ENCODE data around the gene NTNG2. TPM values are rescaled to one million over a fixed set of nuclear protein-coding genes. Genes with fewer than 3 reads are reported as not detected.

NTNG2 gene
- total and polyA plus RNA-seq, 9 of the 15 experiments (the other 6 are each of a cell fraction or from before 2014, with no cell fraction given) = 0.01 to 0.11 (median 0.09) TPM; not detected in 6

DNA sequence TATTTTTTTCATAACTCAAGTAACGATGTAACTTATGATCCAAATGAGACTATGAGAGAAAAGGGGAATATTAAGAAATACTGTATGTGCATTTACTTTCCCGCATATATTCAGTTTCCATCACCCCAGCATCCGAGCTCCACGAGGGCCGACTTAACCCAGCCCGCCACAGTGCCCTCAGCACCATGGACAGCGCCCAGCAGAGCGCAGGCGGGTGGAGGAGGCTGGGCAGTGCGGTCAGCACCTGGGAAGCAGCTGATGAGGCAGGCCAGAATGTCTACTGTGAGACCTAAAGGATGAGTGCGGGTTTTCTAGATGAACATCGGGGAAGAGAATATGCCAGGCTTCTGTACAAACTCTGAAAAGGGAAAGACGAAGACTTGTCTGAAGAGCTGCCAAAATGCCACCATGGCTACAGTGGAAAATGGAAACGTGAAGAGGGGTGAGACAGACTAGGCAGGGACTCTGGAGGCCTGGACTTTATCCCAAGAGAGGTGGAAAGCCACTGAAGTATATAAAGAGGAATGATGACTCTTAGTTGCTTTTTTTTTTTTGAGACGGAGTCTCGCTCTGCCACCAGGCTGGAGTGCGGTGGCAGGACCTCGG, 47.7 kb upstream of the NTNG2 start (continued):
- TF ChIP-seq, protein P1, sequence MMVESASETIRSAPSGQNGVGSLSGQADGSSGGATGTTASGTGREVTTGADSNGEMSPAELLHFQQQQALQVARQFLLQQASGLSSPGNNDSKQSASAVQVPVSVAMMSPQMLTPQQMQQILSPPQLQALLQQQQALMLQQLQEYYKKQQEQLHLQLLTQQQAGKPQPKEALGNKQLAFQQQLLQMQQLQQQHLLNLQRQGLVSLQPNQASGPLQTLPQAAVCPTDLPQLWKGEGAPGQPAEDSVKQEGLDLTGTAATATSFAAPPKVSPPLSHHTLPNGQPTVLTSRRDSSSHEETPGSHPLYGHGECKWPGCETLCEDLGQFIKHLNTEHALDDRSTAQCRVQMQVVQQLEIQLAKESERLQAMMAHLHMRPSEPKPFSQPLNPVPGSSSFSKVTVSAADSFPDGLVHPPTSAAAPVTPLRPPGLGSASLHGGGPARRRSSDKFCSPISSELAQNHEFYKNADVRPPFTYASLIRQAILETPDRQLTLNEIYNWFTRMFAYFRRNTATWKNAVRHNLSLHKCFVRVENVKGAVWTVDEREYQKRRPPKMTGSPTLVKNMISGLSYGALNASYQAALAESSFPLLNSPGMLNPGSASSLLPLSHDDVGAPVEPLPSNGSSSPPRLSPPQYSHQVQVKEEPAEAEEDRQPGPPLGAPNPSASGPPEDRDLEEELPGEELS (CRISPR knock-in tag; IDR thresholded peaks at IDR 0.05; ENCODE audit: borderline replicate concordance) = peak; percentile 90; the same call in 1 of the 2 replicates
- TF ChIP-seq, protein P2, sequence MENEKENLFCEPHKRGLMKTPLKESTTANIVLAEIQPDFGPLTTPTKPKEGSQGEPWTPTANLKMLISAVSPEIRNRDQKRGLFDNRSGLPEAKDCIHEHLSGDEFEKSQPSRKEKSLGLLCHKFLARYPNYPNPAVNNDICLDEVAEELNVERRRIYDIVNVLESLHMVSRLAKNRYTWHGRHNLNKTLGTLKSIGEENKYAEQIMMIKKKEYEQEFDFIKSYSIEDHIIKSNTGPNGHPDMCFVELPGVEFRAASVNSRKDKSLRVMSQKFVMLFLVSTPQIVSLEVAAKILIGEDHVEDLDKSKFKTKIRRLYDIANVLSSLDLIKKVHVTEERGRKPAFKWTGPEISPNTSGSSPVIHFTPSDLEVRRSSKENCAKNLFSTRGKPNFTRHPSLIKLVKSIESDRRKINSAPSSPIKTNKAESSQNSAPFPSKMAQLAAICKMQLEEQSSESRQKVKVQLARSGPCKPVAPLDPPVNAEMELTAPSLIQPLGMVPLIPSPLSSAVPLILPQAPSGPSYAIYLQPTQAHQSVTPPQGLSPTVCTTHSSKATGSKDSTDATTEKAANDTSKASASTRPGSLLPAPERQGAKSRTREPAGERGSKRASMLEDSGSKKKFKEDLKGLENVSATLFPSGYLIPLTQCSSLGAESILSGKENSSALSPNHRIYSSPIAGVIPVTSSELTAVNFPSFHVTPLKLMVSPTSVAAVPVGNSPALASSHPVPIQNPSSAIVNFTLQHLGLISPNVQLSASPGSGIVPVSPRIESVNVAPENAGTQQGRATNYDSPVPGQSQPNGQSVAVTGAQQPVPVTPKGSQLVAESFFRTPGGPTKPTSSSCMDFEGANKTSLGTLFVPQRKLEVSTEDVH (IDR thresholded peaks at IDR 0.05; ENCODE audit: low read depth, partially characterized antibody) = no peak
- TF ChIP-seq ATF1 (CRISPR knock-in tag; IDR thresholded peaks at IDR 0.05) (no peak), ATF1 (tag; IDR thresholded peaks at IDR 0.05) (no peak), CHCHD3 (CRISPR knock-in tag; IDR thresholded peaks at IDR 0.05) (no peak), SRF (CRISPR knock-in tag; IDR thresholded peaks at IDR 0.05) (peak in 1 of 2 experiments; percentile 79; a peak in 2 of 4 replicates), LARP7 (IDR thresholded peaks at IDR 0.05) (no peak), SMARCA5 (IDR thresholded peaks at IDR 0.05) (no peak), ZNF232 (CRISPR knock-in tag; IDR thresholded peaks at IDR 0.05) (peak; percentile 95), ZNF165 (CRISPR knock-in tag; IDR thresholded peaks at IDR 0.05; ENCODE audit: borderline replicate concordance) (no peak), FIP1L1 (IDR thresholded peaks at IDR 0.05; ENCODE audit: low read depth, low read length, poor library complexity, severe bottlenecking) (no peak), HNRNPK (IDR thresholded peaks at IDR 0.05; ENCODE audit: low read depth, low read length, poor library complexity, severe bottlenecking) (no peak), EP300 (IDR thresholded peaks at IDR 0.05; ENCODE audit: low read length) (no peak), MAFK (IDR thresholded peaks at IDR 0.05; ENCODE audit: low read length) (no peak), ZNF830 (CRISPR knock-in tag; IDR thresholded peaks at IDR 0.05) (no peak), ARID2 (IDR thresholded peaks at IDR 0.05) (no peak), C11orf30 (IDR thresholded peaks at IDR 0.05; ENCODE audit: low read depth) (no peak), NCOA1 (IDR thresholded peaks at IDR 0.05; ENCODE audit: low read depth) (peak; percentile 46; the same call in 1 of the 2 replicates), BCOR (IDR thresholded peaks at IDR 0.05) (no peak)
- TF ChIP-seq, protein P3, sequence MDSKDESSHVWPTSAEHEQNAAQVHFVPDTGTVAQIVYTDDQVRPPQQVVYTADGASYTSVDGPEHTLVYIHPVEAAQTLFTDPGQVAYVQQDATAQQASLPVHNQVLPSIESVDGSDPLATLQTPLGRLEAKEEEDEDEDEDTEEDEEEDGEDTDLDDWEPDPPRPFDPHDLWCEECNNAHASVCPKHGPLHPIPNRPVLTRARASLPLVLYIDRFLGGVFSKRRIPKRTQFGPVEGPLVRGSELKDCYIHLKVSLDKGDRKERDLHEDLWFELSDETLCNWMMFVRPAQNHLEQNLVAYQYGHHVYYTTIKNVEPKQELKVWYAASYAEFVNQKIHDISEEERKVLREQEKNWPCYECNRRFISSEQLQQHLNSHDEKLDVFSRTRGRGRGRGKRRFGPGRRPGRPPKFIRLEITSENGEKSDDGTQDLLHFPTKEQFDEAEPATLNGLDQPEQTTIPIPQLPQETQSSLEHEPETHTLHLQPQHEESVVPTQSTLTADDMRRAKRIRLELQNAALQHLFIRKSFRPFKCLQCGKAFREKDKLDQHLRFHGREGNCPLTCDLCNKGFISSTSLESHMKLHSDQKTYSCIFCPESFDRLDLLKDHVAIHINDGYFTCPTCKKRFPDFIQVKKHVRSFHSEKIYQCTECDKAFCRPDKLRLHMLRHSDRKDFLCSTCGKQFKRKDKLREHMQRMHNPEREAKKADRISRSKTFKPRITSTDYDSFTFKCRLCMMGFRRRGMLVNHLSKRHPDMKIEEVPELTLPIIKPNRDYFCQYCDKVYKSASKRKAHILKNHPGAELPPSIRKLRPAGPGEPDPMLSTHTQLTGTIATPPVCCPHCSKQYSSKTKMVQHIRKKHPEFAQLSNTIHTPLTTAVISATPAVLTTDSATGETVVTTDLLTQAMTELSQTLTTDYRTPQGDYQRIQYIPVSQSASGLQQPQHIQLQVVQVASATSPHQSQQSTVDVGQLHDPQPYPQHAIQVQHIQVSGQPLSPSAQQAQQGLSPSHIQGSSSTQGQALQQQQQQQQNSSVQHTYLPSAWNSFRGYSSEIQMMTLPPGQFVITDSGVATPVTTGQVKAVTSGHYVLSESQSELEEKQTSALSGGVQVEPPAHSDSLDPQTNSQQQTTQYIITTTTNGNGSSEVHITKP (IDR thresholded peaks at IDR 0.05; ENCODE audit: partially characterized antibody) = no peak
- TF ChIP-seq, protein P4, sequence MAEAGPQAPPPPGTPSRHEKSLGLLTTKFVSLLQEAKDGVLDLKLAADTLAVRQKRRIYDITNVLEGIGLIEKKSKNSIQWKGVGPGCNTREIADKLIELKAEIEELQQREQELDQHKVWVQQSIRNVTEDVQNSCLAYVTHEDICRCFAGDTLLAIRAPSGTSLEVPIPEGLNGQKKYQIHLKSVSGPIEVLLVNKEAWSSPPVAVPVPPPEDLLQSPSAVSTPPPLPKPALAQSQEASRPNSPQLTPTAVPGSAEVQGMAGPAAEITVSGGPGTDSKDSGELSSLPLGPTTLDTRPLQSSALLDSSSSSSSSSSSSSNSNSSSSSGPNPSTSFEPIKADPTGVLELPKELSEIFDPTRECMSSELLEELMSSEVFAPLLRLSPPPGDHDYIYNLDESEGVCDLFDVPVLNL (CRISPR knock-in tag; IDR thresholded peaks at IDR 0.05; ENCODE audit: low read depth) = peak; percentile 86; the same call in 1 of the 2 replicates
